RPMI7951 (cell line): ENCODE data around the gene MRGPRD. TPM values are rescaled to one million over a fixed set of nuclear protein-coding genes. Genes with fewer than 3 reads are reported as not detected.

Source experiments
- DNase-seq: peaks from one replicate; pipeline ENCODE4 v3.0.0-alpha.2; 2012; ENCODE audit warnings: low read depth
- total RNA-seq: library from RNA; depleted of rRNA; stranded (reverse); fragments of >200 nt; shearing (Covaris generic); gene quantifications from 2 replicates; pipeline ENCODE4 v1.2.3, GENCODE V29; 2014; rRNA removed

MRGPRD gene, protein sequence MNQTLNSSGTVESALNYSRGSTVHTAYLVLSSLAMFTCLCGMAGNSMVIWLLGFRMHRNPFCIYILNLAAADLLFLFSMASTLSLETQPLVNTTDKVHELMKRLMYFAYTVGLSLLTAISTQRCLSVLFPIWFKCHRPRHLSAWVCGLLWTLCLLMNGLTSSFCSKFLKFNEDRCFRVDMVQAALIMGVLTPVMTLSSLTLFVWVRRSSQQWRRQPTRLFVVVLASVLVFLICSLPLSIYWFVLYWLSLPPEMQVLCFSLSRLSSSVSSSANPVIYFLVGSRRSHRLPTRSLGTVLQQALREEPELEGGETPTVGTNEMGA
- not detected in 2 replicates for total RNA-seq

DNA sequence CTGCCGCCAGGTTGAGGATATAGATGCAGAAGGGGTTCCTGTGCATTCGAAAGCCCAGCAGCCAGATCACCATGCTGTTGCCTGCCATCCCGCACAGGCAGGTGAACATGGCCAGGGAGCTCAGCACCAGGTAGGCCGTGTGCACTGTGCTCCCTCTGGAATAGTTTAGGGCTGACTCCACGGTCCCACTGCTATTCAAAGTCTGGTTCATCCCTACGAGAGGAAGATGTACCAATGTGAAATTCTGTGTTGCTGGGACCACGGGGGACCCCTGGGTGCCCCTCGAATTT is at the start of gene MRGPRD:
Gene MRGPRD, minus strand, starts transcription at position 211 of the 290 bp plus-strand sequence. Its CDS starts 0 bp downstream, at position 211.
- no peak for DNase-seq

DNA sequence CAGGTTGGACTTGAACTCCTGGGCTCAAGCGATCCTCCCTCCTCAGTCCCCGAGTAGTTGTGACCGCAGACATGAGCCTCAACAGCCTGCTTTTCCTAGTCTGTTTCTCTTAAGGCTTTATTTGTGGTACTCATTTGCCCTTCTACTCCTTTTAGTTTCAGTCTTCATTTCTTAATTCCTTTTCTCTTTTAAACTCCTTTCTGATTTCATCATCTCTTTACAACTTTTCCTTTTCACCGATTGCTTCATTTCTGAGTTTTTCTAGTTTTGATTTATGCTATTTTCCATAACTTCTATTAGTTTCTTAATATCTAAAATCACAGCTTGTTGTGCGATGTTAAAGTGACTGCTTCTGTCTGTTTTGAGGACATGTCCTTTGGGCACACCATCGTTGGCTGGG is 49.5 kb upstream of the MRGPRD start:
- no peak for DNase-seq

DNA sequence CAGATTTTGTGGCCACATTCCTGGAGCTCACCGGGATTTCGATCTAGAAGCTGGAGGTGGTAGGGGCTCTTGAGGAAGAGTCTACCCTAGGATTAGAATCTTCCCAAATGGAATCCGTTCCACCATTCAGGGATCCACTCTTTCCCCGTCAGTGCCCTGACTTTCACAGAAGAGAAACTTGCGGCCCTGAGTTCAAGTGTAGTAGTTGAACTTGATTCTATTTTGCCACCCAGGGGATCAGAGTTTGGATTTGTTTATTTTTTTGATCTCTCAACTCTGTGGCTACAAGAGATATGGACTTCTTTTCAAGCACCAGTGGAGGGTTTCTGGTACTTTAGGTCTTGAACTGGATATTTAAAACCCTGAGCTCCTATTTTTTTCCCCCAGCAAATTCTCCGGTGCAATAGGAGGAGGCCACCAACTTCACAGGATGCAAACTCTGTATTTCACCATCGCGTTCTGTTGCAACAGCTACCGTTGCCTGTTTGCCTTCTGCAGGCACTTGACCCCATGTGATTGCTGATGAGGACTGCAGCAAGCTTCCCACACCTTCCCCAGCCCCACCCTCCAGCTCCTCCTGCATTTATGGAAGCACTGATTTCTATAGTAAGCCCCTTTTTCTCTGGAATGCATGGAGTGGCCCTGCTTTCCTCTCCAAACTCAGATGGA is 47.1 kb upstream of the MRGPRD start:
- DNase-seq, result no peak

DNA sequence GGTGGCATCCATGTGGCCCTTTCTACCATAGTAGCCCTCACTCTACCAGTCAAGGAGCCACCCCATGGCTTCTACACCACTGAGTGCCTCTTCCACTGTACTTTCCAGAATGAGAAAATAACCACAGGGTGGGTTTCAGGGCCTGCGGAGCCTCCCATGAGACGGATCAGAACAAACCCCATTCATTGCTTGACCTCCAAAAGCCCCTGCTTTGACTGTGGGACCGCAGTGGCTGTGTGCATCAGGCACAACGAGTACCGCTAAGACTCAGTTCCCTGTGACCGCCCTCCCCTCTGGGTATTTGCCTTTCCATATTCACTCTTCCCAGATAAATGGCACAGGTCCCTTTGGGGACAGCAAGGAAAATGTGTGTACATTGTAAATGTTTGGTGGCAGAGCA is 43.7 kb upstream of the MRGPRD start:
- DNase-seq, result no peak

DNA sequence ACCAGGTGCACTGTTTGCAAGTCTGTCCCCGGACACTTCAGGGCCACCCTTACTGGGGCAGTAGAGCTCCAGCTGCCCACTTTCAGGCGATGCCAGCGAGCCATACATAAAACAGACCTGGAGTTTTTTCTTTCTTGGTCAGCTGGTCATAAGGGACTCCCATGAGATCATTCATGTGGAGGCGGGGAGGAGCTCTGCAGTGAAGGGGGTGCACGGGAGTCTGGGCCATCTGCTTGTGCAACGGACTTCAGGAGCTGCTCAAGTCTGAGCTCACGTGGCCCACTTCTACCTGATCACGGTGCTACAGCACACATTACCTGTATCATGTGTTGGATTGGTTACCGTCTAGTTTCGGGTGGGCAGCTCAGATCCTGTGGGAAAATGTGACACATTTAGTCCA is 41.5 kb upstream of the MRGPRD start:
- no peak for DNase-seq

DNA sequence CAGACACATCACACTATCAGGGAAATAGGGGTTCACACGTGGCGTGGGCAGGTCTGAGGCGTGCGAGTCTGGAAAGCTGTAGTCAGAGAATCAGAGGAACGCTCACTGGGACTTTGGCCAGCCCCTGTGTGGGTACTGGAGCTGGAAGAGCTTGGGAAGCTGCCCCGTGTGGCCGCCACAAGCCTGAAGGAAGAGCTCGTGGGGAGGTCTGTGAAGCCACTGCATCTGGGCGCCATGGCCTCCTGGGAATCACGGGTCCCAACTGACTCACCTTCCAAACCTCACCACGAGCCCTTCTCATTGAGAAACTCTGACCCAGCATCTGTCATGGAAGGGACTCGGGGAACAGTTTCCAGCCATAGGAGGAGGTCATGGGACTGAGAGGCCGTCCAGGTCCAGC is 38.1 kb upstream of the MRGPRD start:
- DNase-seq, result peak; percentile 20

DNA sequence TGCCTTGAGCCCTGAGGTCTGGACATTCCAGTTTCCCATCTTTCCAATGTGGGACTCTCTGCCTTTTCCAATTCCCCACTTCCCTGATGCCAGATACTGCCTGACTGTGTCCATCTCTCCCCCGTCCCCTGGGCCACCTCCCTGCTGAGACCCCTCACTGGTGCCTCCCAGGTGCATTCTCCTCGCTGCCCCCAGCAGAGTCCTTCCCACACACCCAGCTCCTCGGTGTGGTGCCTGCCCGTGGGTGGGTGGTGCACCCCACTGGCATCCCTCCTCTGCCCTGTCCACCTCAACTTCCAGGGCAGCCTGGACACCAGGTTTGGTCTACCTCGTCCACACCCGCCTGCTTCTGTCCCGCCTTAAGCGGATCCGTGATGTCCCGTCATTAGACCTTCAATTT is 37.2 kb upstream of the MRGPRD start:
- no peak for DNase-seq

DNA sequence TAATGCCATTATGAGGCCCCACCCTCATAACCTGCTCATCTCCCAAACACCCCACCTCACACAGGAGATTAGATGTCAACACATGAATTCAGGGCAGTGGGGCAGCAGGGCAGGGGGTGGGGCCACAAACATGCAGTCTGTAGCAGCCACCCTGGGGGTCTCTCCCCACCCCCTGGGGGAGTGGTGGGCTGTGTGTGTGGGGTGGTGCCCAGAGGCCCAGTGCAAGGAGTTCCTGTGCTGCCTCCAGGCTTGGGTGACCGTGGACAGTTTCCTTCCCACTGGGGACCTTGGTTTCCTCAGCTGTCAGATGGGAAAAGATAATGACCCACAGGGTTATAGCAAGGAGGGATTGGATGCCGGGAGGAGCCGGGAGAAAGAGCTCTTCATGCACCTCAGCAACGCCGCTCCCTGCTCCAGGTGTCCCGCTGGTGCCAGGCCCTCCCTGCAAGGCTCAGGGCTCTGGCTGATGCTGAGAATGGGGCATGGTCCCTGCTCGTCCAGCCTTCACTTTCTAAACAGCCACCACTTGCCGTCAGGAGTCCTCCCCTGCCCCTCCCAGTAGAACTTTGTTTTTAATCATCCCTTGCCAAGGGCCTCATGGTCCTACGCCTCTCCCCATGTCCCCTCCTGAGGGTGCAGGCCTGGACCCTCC is 34.2 kb upstream of the MRGPRD start:
- no peak for DNase-seq

DNA sequence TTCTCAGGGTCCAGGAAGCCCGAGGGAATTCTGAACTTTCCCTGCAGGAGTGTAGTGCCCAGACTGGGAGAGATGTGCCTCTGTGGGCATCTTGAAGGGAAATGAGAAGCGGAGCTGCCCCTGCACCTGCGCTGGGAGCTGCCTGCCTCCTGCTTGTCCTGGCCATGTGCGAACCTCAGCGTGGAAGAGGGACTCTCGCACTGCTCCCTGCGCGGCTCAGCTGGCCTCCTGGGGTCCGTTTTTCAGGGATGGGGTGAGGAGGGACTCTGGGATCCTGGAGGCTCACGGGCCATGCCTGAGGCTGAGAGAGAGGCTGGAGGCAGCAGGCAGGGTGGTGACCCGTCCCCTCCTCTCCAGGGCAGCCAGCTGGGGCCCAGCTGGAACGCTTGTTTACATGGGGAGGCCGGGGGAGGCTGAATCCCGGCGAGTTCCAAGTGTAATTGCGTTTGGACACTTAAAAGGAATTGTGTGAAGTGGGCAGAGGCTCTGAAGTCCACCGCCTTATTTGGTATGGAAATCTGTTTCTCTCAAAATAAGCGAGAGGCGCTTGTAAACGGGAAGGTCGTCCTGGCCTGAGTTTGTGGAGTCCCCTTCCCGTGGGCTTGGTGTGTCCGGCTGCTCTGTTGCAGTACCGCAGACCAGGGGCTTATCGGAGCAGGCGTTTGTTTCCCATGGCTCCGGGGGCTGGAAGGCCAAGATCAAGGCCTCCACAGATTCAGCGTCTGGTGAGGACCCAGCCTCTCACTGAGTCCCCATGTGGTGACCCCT is 33.5 kb upstream of the MRGPRD start:
- DNase-seq, result peak; percentile 29

DNA sequence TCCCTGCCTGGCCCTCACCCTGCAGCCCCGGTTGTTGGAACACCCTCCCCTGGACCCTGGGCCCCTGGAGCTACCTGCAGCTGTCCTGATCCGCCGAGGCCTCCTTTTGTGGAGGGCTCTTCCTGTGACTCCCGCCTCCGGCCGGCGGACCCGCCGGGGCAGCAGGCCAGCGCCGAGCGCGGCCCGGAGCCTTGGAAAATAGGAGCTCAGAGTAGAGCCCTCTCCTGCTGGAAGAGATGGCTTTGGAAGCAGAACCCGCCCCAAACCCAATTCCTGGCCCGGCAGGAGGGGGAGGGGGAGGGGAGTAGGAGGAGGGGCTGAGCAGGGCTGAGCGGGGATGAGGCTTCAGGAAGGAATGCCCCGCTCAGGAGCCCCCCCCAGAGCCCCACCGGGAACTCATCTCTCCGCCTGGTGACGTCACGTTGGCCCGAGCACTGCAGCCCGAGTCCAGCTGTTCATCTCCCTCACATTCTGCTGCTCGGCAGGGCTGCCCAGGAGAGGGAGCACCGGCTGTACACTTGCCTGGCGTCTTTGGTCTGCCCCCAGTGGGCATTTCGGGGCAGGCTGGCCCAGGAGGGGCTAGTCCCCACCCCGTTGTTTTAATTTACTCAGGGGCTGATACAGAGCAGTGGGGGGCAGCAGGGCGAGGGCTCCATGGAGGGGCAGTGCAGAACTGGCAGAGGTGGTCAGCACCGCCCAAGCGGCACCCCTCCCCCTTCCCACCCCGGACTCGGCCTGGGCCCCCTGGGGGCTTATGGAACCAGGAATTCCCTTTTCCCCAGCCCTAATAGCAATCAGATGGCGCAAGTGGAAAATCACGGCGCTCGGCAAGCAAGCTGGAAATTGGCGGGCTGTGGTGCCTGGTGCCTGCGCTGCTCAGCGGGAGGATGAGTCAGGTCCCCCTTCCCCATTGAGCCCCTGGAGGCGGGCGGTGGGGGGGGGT is 32.5 kb upstream of the MRGPRD start, which contains the start of gene MRGPRF:
Gene MRGPRF, minus strand, starts transcription at position 238 of the 943 bp plus-strand sequence. CDS start 3,345 bp downstream, outside the sequence.
- DNase-seq, result peak; percentile 35

DNA sequence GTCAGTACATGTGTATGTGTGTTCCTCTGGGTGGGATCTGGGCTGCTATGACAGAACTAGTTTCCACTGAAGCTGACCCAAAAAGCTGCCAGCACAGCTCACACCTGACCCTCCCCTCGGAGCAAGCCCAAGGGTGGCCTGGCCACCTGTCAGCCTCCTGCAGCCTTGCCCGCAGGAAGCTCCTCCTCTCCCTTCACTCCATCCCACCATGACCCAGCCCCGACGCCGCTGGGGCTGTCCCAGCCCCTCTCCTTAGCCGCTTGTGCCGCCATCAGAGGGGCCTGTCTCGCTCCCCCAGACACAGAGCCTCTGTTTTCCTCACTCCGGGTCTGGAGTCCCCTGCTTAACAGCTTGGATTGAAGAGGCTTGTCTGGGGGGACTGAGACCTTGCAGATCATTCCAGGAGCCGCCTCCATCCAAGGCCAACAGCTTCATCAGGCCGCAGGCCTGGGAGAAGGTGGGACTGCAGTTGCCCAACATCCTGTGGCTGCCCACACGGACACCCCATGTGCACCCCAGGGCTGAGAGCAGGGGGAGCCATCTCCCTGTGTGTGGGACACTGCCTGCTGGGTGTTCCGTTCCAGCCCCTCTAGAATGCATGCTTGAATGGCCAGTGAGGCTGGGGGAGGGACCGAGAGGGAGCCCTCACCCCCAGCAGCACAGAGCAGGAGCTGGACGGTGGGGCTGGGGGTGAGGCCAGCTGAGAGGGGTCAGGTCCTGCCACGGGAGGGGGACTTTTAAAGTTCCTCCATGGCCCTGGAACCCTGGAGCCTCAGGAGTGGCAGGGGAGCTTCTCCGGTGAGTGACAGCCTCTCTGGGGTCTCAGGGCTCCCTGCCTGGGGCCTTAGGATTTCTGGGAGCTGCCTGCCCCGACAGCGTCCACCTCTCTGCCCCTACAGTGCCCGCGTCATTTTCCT is 31.6 kb upstream of the MRGPRD start:
- no peak for DNase-seq

DNA sequence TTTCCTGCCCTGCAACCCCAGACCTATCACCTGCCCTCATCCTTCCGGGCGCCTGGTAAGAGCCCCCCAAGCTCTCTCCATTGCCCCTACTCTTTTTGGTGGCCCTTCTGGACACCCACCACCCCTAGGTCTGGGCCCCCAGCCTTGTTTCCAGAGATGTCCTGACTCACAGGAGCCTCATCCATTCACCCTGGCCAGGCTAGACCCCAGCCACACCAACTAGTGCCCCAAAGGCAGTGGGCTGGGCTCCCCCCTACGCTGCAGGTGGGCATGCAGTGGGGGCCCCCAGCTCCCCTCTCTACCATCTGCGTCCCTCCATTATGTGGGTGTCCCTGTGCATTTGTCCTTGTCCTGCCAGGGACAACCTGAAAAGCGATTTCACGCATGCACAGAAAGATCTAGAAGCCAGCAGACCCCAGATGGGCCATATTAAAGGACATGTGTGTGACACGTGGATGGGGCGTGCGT is 30.9 kb upstream of the MRGPRD start:
- no peak for DNase-seq

DNA sequence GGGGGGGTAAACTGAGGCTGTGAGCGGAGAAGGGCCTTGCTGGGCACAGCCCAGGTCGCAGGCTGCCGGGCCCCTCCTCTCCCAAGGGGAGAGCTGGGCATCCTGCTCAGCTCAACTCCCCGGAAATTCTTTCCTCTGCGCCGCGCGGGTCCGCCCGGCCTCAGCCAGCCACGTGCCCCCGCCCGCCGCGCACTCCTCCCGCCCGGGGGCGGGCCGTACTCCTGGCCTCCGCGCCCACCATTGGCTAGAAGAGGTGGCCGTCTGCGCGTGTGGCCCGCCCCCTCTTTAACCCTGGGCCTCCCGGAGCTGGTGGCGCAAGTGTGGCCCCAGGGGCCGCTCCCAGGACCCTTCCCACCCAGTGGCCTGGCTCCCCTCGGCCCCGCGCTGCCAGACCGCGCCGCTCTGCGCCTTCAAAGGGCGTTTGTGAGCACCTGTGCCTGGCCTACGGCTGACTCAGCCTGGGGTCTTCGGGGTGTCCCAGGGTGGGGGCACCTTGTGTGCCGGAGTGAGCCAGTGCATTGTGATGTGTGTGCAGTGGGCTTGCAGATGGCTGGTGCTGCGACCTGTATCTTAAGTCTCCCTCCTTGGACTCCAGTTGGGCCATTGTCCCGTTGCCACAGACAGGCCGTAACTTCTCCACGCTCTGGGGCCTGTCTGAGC is 30.3 kb upstream of the MRGPRD start:
- DNase-seq, result peak; percentile 60

DNA sequence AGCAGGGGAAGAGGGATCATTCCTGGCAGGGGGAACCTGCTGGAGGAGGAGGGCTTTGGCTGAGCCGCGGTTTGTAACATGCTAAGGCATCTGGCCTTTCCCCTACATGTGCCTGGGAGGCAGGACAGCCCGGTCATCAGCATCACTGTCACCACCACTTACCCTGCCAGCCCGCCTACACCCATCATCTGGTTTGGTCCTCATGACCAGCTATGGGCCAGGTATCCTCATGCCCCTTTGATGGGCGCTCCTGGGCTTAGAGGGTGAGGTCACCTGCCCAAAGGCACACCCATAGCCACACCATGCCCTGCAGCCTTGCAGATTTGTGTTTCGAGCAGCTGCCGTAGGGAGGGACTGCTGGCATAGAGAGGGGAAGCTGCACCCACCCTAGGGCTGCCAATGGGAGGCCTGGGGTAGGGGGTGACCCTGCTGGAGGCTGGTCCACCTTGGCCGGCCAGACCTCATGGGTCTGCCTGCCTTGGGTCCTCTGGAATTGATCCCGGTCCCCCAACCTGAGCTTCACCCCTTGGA is 29.6 kb upstream of the MRGPRD start:
- no peak for DNase-seq

DNA sequence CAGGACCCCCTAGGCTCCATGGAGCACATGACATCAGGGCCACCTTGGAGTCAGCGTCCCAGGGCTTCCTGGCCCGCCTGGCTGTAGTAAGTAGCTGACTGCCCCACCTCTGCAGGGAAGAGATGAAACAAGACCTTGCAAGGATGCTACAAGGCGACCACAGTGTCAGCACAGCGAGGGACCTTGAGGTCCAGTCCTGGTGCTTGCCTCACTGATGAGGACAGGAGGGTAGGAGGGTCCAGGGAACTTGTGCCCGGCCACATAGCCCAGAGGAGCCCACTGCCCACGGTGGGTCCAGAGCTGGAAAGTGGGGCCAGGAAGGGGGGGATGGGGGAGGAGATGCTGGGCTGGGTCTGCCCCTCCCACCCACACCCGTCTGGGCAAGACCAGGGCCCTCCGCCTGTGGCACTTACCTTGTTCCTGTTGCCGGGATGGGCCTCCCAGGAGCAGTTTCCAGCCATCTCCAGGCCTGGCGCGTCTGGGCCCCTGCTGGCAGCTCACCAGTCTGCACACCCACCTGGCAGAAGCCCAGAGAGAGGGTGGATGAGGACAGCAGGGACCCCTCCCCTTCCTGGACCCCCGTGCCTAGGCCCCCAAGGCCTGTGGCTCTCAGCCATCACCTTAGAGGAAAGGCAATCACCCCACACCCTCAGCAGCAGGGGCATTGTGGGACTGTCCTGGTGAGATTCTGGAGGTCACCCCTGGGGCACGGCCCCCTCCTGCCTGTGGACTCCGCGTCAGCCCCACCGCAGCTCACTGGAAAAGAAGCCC is 28.8 kb upstream of the MRGPRD start:
- DNase-seq, result no peak

DNA sequence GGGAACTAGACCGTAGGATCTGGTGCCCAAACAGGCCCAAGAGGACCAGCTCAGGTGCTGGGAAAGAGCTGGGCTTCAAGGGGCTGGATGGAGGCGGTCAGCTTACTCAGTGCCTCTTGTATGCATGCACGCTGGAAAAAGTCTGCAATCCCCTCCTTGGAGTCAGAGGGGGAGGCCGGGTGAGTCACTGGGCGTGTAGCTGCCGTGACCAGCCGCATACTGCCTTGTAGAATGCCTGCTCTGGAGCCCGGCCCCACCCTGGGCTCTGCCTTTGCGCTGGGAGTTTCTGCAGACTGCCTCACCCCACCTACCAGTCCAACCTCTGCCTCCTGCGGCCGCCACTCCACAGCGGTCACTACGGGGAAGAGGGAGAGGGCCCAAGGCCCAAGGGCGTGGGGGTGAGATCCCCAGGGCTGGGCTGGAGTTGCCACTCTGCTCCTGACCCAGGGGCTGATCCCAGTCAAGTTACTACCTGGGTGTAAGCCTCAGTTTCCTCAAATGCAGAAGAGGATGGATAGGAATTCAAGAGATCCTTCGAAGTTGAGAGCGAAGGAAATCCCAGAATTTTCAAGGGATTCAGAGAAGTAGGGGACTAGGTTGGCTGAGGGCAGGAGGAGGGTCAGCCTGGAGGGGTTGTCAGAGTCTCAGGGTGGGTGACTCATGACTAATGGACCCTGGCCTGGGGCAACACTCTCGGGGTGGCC is 28.1 kb upstream of the MRGPRD start:
- DNase-seq, result peak; percentile 93

DNA sequence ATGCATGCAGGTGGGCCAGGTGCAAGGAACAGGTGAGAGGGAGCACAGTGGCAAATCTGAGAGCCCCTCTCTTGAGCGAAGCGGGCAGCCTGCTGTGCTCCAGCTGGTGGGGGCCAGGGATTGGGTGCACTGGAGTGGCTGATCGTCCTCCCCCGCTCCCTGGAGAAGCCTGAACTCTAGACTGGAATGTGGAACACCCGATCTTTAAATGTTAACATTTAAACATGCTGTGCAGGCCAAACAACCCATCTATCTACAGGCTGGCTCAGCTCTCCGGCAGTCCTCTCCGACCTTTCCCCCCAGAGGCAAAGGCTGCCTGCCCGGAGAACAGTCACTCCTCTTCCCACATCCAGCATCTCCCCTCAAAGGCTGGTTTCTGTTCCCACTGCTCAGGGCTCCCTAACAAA is 27.2 kb upstream of the MRGPRD start:
- no peak for DNase-seq

DNA sequence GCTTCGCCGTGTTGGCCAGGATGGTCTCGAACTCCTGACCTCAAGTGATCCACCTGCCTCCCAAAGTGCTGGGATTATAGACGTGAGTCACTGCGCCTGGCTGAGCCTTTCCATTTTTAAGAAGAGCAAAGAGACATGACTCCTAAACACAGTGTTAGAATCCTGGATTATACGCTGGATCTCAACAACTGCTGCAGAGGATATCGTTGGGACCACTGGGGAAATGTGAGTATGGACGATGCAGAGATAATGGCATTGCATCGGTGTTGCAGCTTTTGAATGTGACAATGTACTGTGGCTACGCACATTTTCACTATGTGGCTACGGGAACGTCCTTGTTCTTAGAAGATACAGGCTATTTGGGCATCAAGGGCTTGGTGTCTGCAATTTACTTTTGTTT is 26.0 kb upstream of the MRGPRD start:
- DNase-seq, result no peak
